Right ventricle myocardium inferior (tissue), 1 donor: Measurements from ENCODE around the gene ROPN1L. TPM values are rescaled to one million over a fixed set of nuclear protein-coding genes. Genes with fewer than 3 reads are reported as not detected.

Source experiments
- ATAC-seq: fragments of 200-7000 bp; cut with Tn5 transposase; one replicate; pipeline ENCODE4 v1.9.1; 2020; ENCODE audit warnings: mild to moderate bottlenecking, moderate library complexity
- DNase-seq: peaks from one replicate; pipeline ENCODE4 v3.0.0; 2021; ENCODE audit errors: missing footprints
- intact Hi-C: fragments of 100-400 bp; cut with DNase I; formaldehyde crosslinking; loops from one replicate; pipeline ENCODE4 v1.11.0; 2022
- total RNA-seq: library from RNA; stranded (reverse); fragmentation: NEBNext Ultra II Directional; extraction: Animal tissue kit (Norgen Biotek cat#: 25700); gene quantifications from one replicate; pipeline ENCODE4 v1.2.1, GENCODE V29; 2021
- donor health status: DM: no; HTN: yes; CAD: no; lungs with severe emphysema.

Gene ROPN1L
- total RNA-seq, 1 donor from 2014 or later, result not detected

GRCh38 chr5:10423022-10423421 lies 18.7 kb upstream of the ROPN1L start:
- no peak for ATAC-seq
- intact Hi-C loops, result loop anchor here (1.0 kb wide), 2 partner anchors 135 to 139 kb away; no protein-coding TSS in a partner anchor
- no peak for DNase-seq

GRCh38 chr5:10424124-10424731 lies 17.5 kb upstream of the ROPN1L start:
- ATAC-seq (peak; percentile 69), DNase-seq (no peak)
- intact Hi-C loops, result no loop called here

- DNase-seq, result no peak
- intact Hi-C loops, result no loop called here
- no peak for ATAC-seq
Observed at GRCh38 chr5:10427201-10427600, 14.5 kb upstream of the ROPN1L start.

GRCh38 chr5:10427978-10428377 lies 13.7 kb upstream of the ROPN1L start:
- intact Hi-C loops, result no loop called here
- ATAC-seq, result no peak
- DNase-seq, result no peak

GRCh38 chr5:10431415-10431814 lies 10.3 kb upstream of the ROPN1L start:
- DNase-seq (no peak), ATAC-seq (no peak)
- intact Hi-C loops, result no loop called here

GRCh38 chr5:10432059-10433008 lies 9.3 kb upstream of the ROPN1L start:
- ATAC-seq (no peak), DNase-seq (no peak)
- intact Hi-C loops, result no loop called here

GRCh38 chr5:10434392-10434791 lies 7.3 kb upstream of the ROPN1L start:
- ATAC-seq (no peak), DNase-seq (no peak)
- intact Hi-C loops, result no loop called here

GRCh38 chr5:10438301-10438700 lies 3.4 kb upstream of the ROPN1L start:
- intact Hi-C loops, result no loop called here
- DNase-seq, result no peak
- ATAC-seq, result no peak

- no peak for ATAC-seq
- no peak for DNase-seq
- intact Hi-C loops, result no loop called here
Observed at GRCh38 chr5:10439692-10440091, 2.0 kb upstream of the ROPN1L start.

GRCh38 chr5:10440367-10440990 lies 1.2 kb upstream of the ROPN1L start:
- ATAC-seq (no peak), DNase-seq (no peak)
- intact Hi-C loops, result no loop called here

- intact Hi-C loops, result no loop called here
- no peak for DNase-seq
- peak; percentile 58 for ATAC-seq
Observed at GRCh38 chr5:10441992-10442435, 335 bp downstream of the ROPN1L start.

- intact Hi-C loops, result no loop called here
- no peak for DNase-seq
- no peak for ATAC-seq
Observed at GRCh38 chr5:10442576-10442975, 897 bp downstream of the ROPN1L start.

GRCh38 chr5:10445352-10445751 lies 3.7 kb downstream of the ROPN1L start:
- intact Hi-C loops, result no loop called here
- ATAC-seq (no peak), DNase-seq (no peak)

GRCh38 chr5:10446490-10446889 lies 4.8 kb downstream of the ROPN1L start:
- DNase-seq (no peak), ATAC-seq (no peak)
- intact Hi-C loops, result no loop called here

- DNase-seq (no peak), ATAC-seq (no peak)
- intact Hi-C loops, result no loop called here
Observed at GRCh38 chr5:10447041-10447440, 5.4 kb downstream of the ROPN1L start.

- ATAC-seq (no peak), DNase-seq (peak; percentile 53)
- intact Hi-C loops, result no loop called here
Observed at GRCh38 chr5:10448754-10449360, 7.2 kb downstream of the ROPN1L start.

- DNase-seq, result no peak
- ATAC-seq, result no peak
- intact Hi-C loops, result loop anchor here (5.0 kb wide), 1 partner anchor 236 kb away; no protein-coding TSS in a partner anchor
Observed at GRCh38 chr5:10451137-10451824, 9.6 kb downstream of the ROPN1L start.

GRCh38 chr5:10452768-10453331 lies 11.2 kb downstream of the ROPN1L start:
- peak; percentile 75 for ATAC-seq
- intact Hi-C loops, result loop anchor here (1.0 to 5.0 kb wide), 2 partner anchors 174 to 234 kb away; no protein-coding TSS in a partner anchor
- no peak for DNase-seq
